CD4-positive, alpha-beta T cell treated with Interleukin-2 at 100 ng/mL for 4 hours (primary cell): Measurements from ENCODE around the gene HARS1.
A peak's percentile ranks its signal among the peaks of the same experiment; 100 is the strongest.
"Not testable (repeated sequence)": the region's sequence is repeated elsewhere in the genome, so short reads cannot be mapped to it uniquely, and the experiment has no call there.

Source experiments
- DNase-seq: peaks from one replicate; pipeline ENCODE4 v3.0.0-alpha.2; 2020; ENCODE audit warnings: low spot score

HARS1 gene

DNA sequence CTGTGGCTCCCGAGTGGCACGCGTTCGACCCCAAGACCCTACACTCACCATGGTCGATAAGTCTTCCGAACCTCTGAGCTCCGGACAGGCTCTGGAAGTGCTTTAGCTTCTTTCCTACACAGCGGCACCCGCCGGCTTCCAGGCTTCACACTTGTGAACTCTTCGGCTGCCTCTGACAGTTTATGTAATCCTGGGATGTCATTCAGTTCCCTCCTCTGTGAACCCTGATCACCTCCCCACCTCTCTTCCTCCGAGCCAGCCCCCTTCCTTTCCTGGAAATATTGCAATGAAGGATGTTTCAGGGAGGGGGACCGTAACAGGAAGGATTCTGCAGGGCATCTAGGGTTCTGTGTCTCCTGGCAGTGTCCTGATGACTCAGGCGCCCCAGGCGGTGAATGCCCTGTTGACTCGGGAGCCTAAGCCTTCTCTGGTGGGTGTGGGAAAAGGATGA is 58.1 kb downstream of the HARS1 start, which contains the start of gene CD14:
Gene CD14 (minus strand): TSS at position 155 of the 451 bp plus-strand sequence. CDS start 104 bp downstream, at position 51.
- DNase-seq, result peak; percentile 7

DNA sequence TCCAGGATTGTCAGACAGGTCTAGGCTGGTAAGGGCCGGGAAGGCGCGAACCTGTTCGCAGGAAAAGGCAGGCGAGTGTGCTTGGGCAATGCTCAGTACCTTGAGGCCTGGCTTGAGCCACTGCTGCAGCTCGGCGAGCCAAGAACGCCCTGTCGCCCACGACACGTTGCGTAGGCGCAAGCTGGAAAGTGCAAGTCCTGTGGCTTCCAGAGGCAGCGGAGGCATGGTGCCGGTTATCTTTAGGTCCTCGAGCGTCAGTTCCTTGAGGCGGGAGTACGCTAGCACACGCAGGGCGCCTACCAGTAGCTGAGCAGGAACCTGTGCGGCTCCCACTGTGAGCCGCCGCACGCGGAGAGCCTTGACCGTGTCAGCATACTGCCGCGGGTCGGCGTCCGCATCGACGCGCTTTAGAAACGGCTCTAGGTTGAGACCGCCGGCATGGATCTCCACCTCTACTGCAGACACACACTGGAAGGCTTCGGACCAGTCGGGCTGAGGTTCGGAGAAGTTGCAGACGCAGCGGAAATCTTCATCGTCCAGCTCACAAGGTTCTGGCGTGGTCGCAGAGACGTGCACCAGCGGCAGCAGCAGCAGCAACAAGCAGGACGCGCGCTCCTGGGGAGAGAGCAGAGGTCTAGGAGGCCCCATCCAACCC is 58.7 kb downstream of the HARS1 start:
- DNase-seq, result peak; percentile 42

DNA sequence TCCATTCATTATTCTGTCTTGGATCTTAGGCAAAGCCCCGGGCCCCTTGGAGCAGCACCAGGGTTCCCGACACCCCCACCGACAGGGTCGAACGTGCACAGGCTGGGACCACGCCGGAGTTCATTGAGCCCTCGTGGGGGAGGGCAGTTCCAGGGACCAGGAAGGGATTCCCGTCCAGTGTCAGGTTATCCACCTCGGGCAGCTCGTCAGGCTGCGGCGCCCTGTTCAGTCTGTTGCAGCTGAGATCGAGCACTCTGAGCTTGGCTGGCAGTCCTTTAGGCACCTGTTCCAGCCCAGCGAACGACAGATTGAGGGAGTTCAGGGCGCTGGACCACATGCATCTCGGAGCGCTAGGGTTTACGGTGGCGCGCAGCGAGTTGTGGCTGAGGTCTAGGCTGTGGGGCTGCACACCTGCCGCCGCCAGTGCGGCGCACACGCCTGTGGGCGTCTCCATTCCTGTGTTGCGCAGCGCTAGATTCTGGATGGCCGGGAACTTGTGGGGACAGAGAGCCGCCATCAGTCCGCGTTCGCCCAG is 59.3 kb downstream of the HARS1 start:
- DNase-seq, result peak; percentile 29

DNA sequence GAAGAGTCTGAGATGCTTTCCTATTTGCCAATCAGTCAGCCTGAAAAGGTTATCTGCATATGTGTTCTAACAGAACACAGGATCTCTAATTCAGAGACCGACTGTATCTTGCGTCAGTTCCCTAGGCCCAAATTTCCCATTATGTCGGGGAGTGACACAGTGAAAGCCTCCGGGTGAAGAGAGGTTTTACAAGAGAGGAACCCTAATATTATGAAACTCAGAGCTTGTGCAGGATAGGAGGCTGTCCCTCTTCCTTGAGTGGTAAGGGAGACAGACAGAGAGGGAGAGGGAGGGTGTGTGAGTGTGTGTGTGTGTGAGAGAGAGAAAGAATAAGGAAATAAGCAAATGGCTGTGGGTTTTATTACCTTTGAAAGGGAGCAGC is 60.1 kb downstream of the HARS1 start:
- no peak for DNase-seq

DNA sequence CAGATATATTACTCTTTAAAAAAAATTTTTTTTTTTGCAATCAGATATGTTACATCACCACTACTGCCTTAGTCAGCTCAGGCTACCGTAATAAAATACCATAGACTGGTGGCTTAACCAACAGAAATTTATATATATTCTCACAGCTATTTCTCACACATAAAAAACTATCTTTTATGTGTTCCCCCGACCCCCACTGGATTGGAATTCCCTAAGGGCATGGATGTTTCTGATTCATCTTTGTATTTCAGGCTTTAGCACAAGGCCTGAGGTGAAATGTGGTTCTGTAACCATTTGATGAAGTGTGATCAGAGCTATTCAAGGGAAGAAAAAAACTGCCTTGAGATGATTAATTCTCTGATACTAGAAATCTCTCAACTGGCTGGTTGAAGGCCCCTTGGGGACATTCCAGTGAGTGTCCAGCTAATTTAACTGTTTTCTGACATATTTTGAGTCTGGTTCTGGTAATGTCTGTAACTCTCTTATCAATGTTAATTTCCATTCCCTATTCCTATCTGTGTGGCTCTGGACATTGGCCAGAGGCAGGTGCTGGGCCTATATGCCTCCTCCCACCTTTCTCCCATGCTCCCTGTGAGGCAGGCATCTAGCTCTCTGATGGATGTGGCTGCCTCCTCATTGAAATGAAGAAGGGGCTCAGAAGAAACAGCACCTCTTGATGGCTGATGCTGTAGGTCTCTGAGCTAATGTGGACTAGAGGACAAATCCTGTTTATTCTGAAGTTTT is 60.7 kb downstream of the HARS1 start:
- DNase-seq, result no peak

DNA sequence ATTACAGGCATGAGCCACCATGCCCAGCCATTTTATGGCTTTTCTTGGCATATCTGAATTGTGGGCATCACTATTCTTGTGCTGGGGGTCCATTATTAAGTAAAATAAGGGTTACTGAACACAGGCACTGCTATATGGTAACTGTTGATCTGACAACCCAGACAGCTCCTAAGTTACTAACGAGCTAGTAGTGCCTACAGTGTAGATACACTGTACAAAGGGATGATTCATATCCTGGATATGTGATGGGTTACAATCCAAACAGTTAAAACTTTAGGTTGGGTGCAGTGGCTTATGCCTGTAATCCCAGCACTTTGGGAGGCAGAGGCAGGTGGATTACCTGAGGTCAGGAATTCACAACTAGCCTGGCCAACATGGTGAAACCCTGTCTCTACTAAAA is 62.5 kb downstream of the HARS1 start:
- no peak for DNase-seq

DNA sequence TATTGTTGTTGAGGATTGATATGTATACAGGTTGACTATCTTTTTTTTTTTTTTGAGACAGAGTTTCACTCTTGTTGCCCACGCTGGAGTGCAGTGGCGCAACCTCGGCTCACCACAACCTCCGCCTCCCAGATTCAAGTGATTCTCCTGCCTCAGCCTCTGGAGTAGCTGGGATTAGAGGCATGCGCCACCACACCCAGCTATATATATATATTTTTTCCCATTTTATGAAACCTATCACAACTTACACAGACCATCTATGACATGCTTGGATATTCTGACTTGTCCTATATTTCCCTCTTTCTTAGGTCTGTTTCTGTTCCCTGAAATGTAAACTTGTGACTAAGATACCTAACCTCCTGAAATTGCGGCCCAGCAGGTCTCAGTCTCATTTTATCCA is 63.2 kb downstream of the HARS1 start:
- DNase-seq, result no peak

DNA sequence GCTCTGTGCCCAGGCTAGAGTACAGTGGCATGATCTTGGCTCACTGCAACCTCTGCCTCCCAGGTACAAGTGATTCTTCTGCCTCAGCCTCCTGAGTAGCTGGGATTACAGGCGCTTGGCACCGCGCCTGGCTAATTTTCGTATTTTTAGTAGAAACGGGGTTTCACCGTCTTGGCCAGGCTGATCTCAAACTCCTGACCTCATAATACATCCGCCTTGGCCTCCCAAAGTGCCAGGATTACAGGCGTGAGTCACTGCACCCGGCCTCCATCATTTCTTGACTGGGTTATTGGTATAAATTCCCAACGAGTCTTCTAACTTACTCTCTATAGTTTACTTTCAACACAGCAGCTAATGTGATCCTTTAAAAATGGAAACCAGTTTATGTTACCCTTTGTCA is 66.3 kb downstream of the HARS1 start:
- not testable (repeated sequence) for DNase-seq
